CD4-positive, alpha-beta T cell (primary cell): ENCODE measurements around the gene PPL. TPM values are rescaled to one million over a fixed set of nuclear protein-coding genes. Genes with fewer than 3 reads are reported as not detected.
A peak's percentile ranks its signal among the peaks of the same experiment; 100 is the strongest.

Experiments used
- ATAC-seq: fragments of 200-7000 bp; cut with Tn5 transposase; one replicate; pipeline ENCODE4 v1.10.0; 2022; ENCODE audit warnings: mild to moderate bottlenecking; ENCODE audit not compliant: poor library complexity
- CTCF ChIA-PET: fragments of 350-600 bp; sonication (Branson Sonifier 250); formaldehyde crosslinking; loops from one replicate; lab custom pipeline; 2021; ENCODE audit warnings: antibody characterized with exemption, inconsistent platforms; lab: Charles Lee
- POLR2A ChIA-PET: fragments of 350-600 bp; sonication (Branson Sonifier 250); formaldehyde crosslinking; loops from one replicate; lab custom pipeline; 2021; ENCODE audit warnings: antibody characterized with exemption, inconsistent platforms; lab: Charles Lee
- DNase-seq, 14 experiments: peaks; one replicate each; pipeline ENCODE4 v3.0.0-alpha.2; 2013 to 2020; ENCODE audit warnings: mixed read lengths in 2 of 14
- H3K27ac ChIP-seq, 2 donors: one replicate each; pipeline versions ENCODE4 v1.5.1 to v1.7.0; 2013; ENCODE audit warnings: low read length in 2 of 2, low read depth in 1 of 2, mild to moderate bottlenecking in 1 of 2
- H3K27me3 ChIP-seq, 2 experiments: 1 replicate in 1 of 2; 2 replicates in 1 of 2; pipeline versions ENCODE4 v1.6.1 to v1.7.0; 2013; ENCODE audit warnings: low read length in 2 of 2, control low read depth in 1 of 2, mild to moderate bottlenecking in 1 of 2, moderate library complexity in 1 of 2; ENCODE audit not compliant: insufficient read depth in 2 of 2, control insufficient read depth in 1 of 2
- H3K36me3 ChIP-seq: one replicate; pipeline ENCODE4 v1.6.1; 2013; ENCODE audit warnings: low read length, control low read depth; ENCODE audit not compliant: insufficient read depth
- H3K4me1 ChIP-seq: one replicate; pipeline ENCODE4 v1.6.1; 2013; ENCODE audit warnings: low read length, control low read depth; ENCODE audit not compliant: insufficient read depth
- H3K4me3 ChIP-seq: one replicate; pipeline ENCODE4 v1.5.1; 2013; ENCODE audit warnings: mild to moderate bottlenecking, low read length, moderate library complexity
- H3K9me3 ChIP-seq, 2 experiments: 1 replicate in 1 of 2; 2 replicates in 1 of 2; pipeline versions ENCODE4 v1.6.1 to v1.7.0; 2013; ENCODE audit warnings: low read length in 2 of 2, mild to moderate bottlenecking in 2 of 2, control low read depth in 1 of 2, moderate library complexity in 1 of 2; ENCODE audit not compliant: control insufficient read depth in 1 of 2, insufficient read depth in 1 of 2
- H3K27ac Mint-ChIP-seq: one replicate; pipeline ENCODE4 v1.8.0; 2020; ENCODE audit warnings: mixed read lengths
- H3K27me3 Mint-ChIP-seq: one replicate; pipeline ENCODE4 v1.8.0; 2021; ENCODE audit warnings: mixed read lengths
- H3K36me3 Mint-ChIP-seq: one replicate; pipeline ENCODE4 v1.8.0; 2021; ENCODE audit warnings: low read depth, mixed read lengths
- H3K4me1 Mint-ChIP-seq: one replicate; pipeline ENCODE4 v1.8.0; 2021; ENCODE audit warnings: low read depth, mixed read lengths
- H3K4me3 Mint-ChIP-seq: one replicate; pipeline ENCODE4 v1.8.0; 2020; ENCODE audit warnings: mild to moderate bottlenecking, mixed read lengths
- H3K9me3 Mint-ChIP-seq: one replicate; pipeline ENCODE4 v1.8.0; 2020; ENCODE audit warnings: mixed read lengths
- CTCF ChIP-seq: fragments of 200-600 bp; IDR thresholded peaks from one replicate; pipeline ENCODE4 v1.8.0; 2022; ENCODE audit warnings: antibody characterized with exemption, mild to moderate bottlenecking
- intact Hi-C, 2 experiments: fragments of 100-400 bp; cut with DNase I in 1 of 2; cut with micrococcal nuclease in 1 of 2; formaldehyde crosslinking; loops; one replicate each; pipeline versions ENCODE4 v1.15.1 to v1.9.0; 2023 to 2025; cut with DNase I, micrococcal nuclease
- total RNA-seq, 174 experiments: library from RNA in 2 of 174; stranded (reverse) in 2 of 174; gene quantifications; one replicate each; pipeline ENCODE4 v1.2.3 and lab custom pipeline; 2021 to 2026

The PPL gene
- total RNA-seq, 2 experiments from 2014 or later = not detected

GRCh38 chr16:4868026-4868425 is 68.9 kb downstream of the PPL start:
- Histone ChIP-seq H3K4me1 (no peaks in the 10 kb centered on the region), H3K9me3 (no peaks in the 10 kb centered on the region), H3K27ac (no peak overlapping the region), H3K27me3 (no peaks in the 10 kb centered on the region), H3K4me3 (no peak overlapping the region), H3K36me3 (peaks cover 60% of the 10 kb centered on the region)
- H3K27ac Mint-ChIP-seq = peak overlapping the region; percentile 43
- no peaks in the 10 kb centered on the region for H3K27me3 Mint-ChIP-seq
- no peak overlapping the region for H3K4me3 Mint-ChIP-seq
- no peaks in the 10 kb centered on the region for H3K9me3 Mint-ChIP-seq
- ChIA-PET CTCF (no interaction called here), POLR2A (no interaction called here)
- intact Hi-C loops = no loop called here
- peaks cover 23% of the 10 kb centered on the region for H3K4me1 Mint-ChIP-seq
- H3K36me3 Mint-ChIP-seq = peaks cover 77% of the 10 kb centered on the region
- ATAC-seq (no peak), DNase-seq (no peak)
- TF ChIP-seq CTCF = no peak

GRCh38 chr16:4866586-4866985 is 70.4 kb downstream of the PPL start:
- no peak for DNase-seq
- Mint-ChIP-seq H3K36me3 (peaks cover 78% of the 10 kb centered on the region), H3K27ac (no peak overlapping the region), H3K27me3 (no peaks in the 10 kb centered on the region), H3K9me3 (no peaks in the 10 kb centered on the region), H3K4me1 (peaks cover 23% of the 10 kb centered on the region), H3K4me3 (no peak overlapping the region)
- Histone ChIP-seq H3K27ac (no peak overlapping the region), H3K9me3 (no peaks in the 10 kb centered on the region), H3K4me1 (no peaks in the 10 kb centered on the region), H3K4me3 (no peak overlapping the region), H3K27me3 (no peaks in the 10 kb centered on the region), H3K36me3 (peaks cover 61% of the 10 kb centered on the region)
- intact Hi-C loops = no loop called here
- TF ChIP-seq CTCF = no peak
- no peak for ATAC-seq
- ChIA-PET CTCF (interaction anchor here (0.6 kb wide), 1 partner anchor 105 kb away, joined by 3 read pairs; no protein-coding TSS in a partner anchor), POLR2A (no interaction called here)

GRCh38 chr16:4865231-4865860 is 71.6 kb downstream of the PPL start:
- Mint-ChIP-seq H3K9me3 (no peaks in the 10 kb centered on the region), H3K4me3 (no peak overlapping the region), H3K36me3 (peaks cover 78% of the 10 kb centered on the region), H3K27me3 (no peaks in the 10 kb centered on the region), H3K4me1 (peaks cover 23% of the 10 kb centered on the region), H3K27ac (no peak overlapping the region)
- Histone ChIP-seq H3K4me3 (no peak overlapping the region), H3K9me3 (no peaks in the 10 kb centered on the region), H3K36me3 (peaks cover 63% of the 10 kb centered on the region), H3K4me1 (no peaks in the 10 kb centered on the region), H3K27me3 (no peaks in the 10 kb centered on the region), H3K27ac (no peak overlapping the region)
- POLR2A ChIA-PET = no interaction called here
- intact Hi-C loops = no loop called here
- no peak for TF ChIP-seq CTCF
- ATAC-seq (no peak), DNase-seq (no peak)
- CTCF ChIA-PET = no interaction called here
